IgD-negative memory B cell (primary cell): ENCODE data around the gene BSG. TPM values are rescaled to one million over a fixed set of nuclear protein-coding genes. Genes with fewer than 3 reads are reported as not detected.
A peak's percentile ranks its signal among the peaks of the same experiment; 100 is the strongest.

Experiments used
- H3K27ac Mint-ChIP-seq, 3 donors: one replicate each; pipeline ENCODE4 v1.8.0; 2020 to 2022; ENCODE audit warnings: mild to moderate bottlenecking in 3 of 3, mixed read lengths in 3 of 3, moderate library complexity in 1 of 3
- H3K27me3 Mint-ChIP-seq: one replicate; pipeline ENCODE4 v1.8.0; 2021; ENCODE audit warnings: mixed read lengths
- H3K36me3 Mint-ChIP-seq: one replicate; pipeline ENCODE4 v1.8.0; 2020; ENCODE audit warnings: mild to moderate bottlenecking, mixed read lengths
- H3K4me1 Mint-ChIP-seq, 3 donors: one replicate each; pipeline ENCODE4 v1.8.0; 2020 to 2022; ENCODE audit warnings: mixed read lengths in 3 of 3, mild to moderate bottlenecking in 1 of 3
- H3K4me3 Mint-ChIP-seq, 4 donors: one replicate each; pipeline ENCODE4 v1.8.0; 2020 to 2022; ENCODE audit warnings: mild to moderate bottlenecking in 4 of 4, mixed read lengths in 4 of 4, moderate library complexity in 3 of 4
- H3K9me3 Mint-ChIP-seq, 3 donors: one replicate each; pipeline ENCODE4 v1.8.0; 2020 to 2021; ENCODE audit warnings: mixed read lengths in 3 of 3, mild to moderate bottlenecking in 1 of 3
- polyA plus RNA-seq: library from polyadenylated mRNA; unstranded; fragments of 300-500 nt; fragmentation: Illumina TruSeq; gene quantifications from one replicate; pipeline ENCODE4 v1.2.3, GENCODE V29; 2021

BSG gene
- polyA plus RNA-seq, 1 donor from 2014 or later = 287 TPM

- no peaks in the 10 kb centered on the region for H3K36me3 Mint-ChIP-seq
- no peak overlapping the region for H3K4me3 Mint-ChIP-seq
- no peaks in the 10 kb centered on the region for H3K9me3 Mint-ChIP-seq
- peaks cover 2% of the 10 kb centered on the region for H3K27me3 Mint-ChIP-seq
- H3K4me1 Mint-ChIP-seq = peaks cover 5 to 10% (median 9%) of the 10 kb centered on the region in 3 donors
- H3K27ac Mint-ChIP-seq = no peak overlapping the region
Observed at GRCh38 chr19:609004-609346, 36.6 kb downstream of the BSG start.

GRCh38 chr19:610071-610800, 37.8 kb downstream of the BSG start:
- Mint-ChIP-seq H3K4me1 (peaks cover 5 to 10% (median 10%) of the 10 kb centered on the region in 3 donors), H3K27me3 (peaks cover 4% of the 10 kb centered on the region), H3K27ac (peak overlapping the region in 2 of 3 donors; percentile 84 to 90), H3K4me3 (peak overlapping the region; percentile 65 to 94 (median 87)), H3K36me3 (no peaks in the 10 kb centered on the region), H3K9me3 (no peaks in the 10 kb centered on the region)

DNA sequence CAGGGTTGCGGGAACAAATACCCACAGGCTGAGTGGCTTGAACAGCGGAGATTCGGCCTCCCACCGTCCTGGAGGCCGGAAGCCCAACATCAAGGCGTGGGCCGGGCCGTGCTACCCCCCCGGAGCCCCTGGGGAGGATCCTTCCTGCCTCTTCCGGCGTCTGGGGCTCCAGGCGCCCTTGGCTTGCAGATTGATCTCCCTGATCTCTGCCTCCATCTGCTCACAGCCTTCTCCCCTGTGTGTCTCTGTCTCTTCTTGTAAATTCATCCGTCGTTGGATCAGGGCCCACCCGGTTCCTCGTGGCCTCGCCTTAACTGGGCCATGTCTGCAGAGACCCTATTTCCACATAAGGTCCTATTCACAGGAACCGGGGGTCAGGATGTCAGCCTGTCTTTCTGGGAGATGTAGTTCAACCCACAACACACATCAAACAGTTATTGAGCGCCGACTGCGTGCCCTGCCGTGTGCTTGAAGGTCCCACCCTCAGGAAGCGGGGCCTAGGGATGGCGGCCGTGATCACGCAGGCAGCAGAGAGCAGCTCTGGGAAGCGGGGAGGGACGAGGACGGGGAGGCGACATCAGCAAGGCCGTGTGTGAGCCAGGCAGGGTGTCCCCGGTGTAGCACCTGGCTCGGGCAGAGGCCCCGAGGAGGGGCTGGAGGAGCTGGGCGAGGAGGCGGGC, 38.5 kb downstream of the BSG start:
- H3K36me3 Mint-ChIP-seq = no peaks in the 10 kb centered on the region
- peak overlapping the region; percentile 65 to 94 (median 87) for H3K4me3 Mint-ChIP-seq
- peaks cover 9% of the 10 kb centered on the region for H3K27me3 Mint-ChIP-seq
- H3K4me1 Mint-ChIP-seq = peaks cover 10 to 13% (median 13%) of the 10 kb centered on the region in 3 donors
- peak overlapping the region in 2 of 3 donors; percentile 84 to 90 for H3K27ac Mint-ChIP-seq
- H3K9me3 Mint-ChIP-seq = no peaks in the 10 kb centered on the region

DNA sequence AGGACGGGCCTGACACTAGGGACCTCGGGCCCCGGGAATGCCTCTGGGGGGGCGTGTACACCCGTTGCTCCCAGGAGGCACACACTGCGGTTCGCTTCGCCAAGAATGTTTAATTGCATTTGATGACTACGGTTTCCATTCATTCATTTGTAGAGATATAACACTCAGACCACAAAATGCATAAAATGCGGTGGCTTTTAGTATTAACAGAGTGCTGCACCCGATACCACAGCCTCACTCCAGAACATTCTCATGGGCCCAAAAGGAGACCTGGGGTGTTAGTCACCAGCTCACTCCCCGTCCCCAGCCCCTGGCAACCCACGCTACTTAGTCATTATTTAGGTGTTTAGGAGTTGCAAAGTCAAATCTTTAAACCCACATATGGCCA, 39.1 kb downstream of the BSG start:
- Mint-ChIP-seq H3K4me3 (peak overlapping the region; percentile 47 to 93 (median 73)), H3K4me1 (peaks cover 10 to 13% (median 13%) of the 10 kb centered on the region in 3 donors), H3K27ac (peak overlapping the region in 2 of 3 donors; percentile 84 to 90), H3K9me3 (no peaks in the 10 kb centered on the region), H3K27me3 (peaks cover 9% of the 10 kb centered on the region), H3K36me3 (no peaks in the 10 kb centered on the region)

DNA sequence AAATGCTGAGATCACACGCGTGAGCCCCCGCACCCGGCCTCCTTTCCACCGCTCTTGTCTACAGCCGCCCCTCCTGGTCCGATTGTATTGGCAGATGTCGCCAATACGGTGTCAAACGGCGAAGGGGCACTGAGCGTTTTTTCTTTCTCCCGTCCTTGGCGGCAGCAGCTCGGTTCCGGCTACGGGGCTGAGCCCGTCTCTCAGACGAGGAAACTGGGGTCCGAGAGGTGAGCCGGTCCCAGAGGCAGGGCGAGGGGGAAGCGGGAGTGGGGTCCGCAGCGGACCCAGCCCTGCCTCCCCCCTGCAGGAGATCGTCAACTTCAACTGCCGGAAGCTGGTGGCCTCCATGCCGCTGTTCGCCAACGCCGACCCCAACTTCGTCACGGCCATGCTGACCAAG, 40.5 kb downstream of the BSG start:
- no peak overlapping the region for H3K27ac Mint-ChIP-seq
- peaks cover 1% of the 10 kb centered on the region for H3K36me3 Mint-ChIP-seq

GRCh38 chr19:613732-614567, 41.6 kb downstream of the BSG start:
- Mint-ChIP-seq H3K27ac (peak overlapping the region in 1 of 3 donors; percentile 62), H3K4me1 (peaks cover 10 to 13% (median 13%) of the 10 kb centered on the region in 3 donors), H3K4me3 (peak overlapping the region in 2 of 4 donors; percentile 48 to 80)

More for the DNA sequence above, 40.5 kb downstream of the BSG start:
- H3K4me3 Mint-ChIP-seq = no peak overlapping the region
- H3K9me3 Mint-ChIP-seq = no peaks in the 10 kb centered on the region
- H3K4me1 Mint-ChIP-seq = peaks cover 10 to 13% (median 13%) of the 10 kb centered on the region in 3 donors
- peaks cover 9% of the 10 kb centered on the region for H3K27me3 Mint-ChIP-seq

GRCh38 chr19:615619-616018, 43.2 kb downstream of the BSG start:
- Mint-ChIP-seq H3K27ac (peak overlapping the region in 2 of 3 donors; percentile 60 to 89), H3K27me3 (peaks cover 9% of the 10 kb centered on the region), H3K9me3 (no peaks in the 10 kb centered on the region), H3K4me3 (peak overlapping the region in 3 of 4 donors; percentile 74 to 83 (median 82)), H3K4me1 (peaks cover 10 to 11% (median 11%) of the 10 kb centered on the region in 3 donors), H3K36me3 (peaks cover 6% of the 10 kb centered on the region)

More at GRCh38 chr19:613732-614567, 41.6 kb downstream of the BSG start:
- H3K36me3 Mint-ChIP-seq = peaks cover 4% of the 10 kb centered on the region
- peaks cover 9% of the 10 kb centered on the region for H3K27me3 Mint-ChIP-seq
- no peaks in the 10 kb centered on the region for H3K9me3 Mint-ChIP-seq

DNA sequence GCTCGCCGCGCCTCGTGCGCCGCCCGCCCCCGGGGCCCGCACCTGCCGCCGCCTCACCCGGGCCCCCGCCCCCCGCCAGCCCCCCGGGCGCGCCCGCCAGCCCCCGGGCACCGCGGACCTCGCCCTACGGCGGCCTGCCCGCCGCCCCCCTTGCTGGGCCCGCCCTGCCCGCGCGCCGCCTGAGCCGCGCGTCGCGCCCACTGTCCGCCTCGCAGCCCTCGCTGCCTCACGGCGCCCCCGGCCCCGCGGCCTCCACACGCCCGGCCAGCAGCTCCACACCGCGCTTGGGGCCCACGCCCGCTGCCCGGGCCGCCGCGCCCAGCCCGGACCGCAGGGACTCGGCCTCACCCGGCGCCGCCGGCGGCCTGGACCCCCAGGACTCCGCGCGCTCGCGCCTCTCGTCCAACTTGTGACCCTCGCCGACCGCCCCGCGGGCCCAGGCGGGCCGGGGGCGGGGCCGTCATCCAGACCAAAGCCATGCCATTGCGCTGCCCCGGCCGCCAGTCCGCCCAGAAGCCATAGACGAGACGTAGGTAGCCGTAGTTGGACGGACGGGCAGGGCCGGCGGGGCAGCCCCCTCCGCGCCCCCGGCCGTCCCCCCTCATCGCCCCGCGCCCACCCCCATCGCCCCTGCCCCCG, 43.8 kb downstream of the BSG start:
- Mint-ChIP-seq H3K27ac (no peak overlapping the region), H3K4me1 (peaks cover 5 to 8% (median 8%) of the 10 kb centered on the region in 3 donors), H3K9me3 (no peaks in the 10 kb centered on the region), H3K27me3 (peaks cover 7% of the 10 kb centered on the region), H3K4me3 (no peak overlapping the region), H3K36me3 (peaks cover 6% of the 10 kb centered on the region)

- peaks cover 4 to 6% (median 5%) of the 10 kb centered on the region in 3 donors for H3K4me1 Mint-ChIP-seq
- peak overlapping the region in 1 of 3 donors; percentile 57 for H3K27ac Mint-ChIP-seq
- H3K9me3 Mint-ChIP-seq = no peaks in the 10 kb centered on the region
- H3K27me3 Mint-ChIP-seq = peaks cover 6% of the 10 kb centered on the region
- peak overlapping the region in 1 of 4 donors; percentile 45 for H3K4me3 Mint-ChIP-seq
- H3K36me3 Mint-ChIP-seq = peaks cover 6% of the 10 kb centered on the region
Observed at GRCh38 chr19:616747-617526, 44.5 kb downstream of the BSG start.

DNA sequence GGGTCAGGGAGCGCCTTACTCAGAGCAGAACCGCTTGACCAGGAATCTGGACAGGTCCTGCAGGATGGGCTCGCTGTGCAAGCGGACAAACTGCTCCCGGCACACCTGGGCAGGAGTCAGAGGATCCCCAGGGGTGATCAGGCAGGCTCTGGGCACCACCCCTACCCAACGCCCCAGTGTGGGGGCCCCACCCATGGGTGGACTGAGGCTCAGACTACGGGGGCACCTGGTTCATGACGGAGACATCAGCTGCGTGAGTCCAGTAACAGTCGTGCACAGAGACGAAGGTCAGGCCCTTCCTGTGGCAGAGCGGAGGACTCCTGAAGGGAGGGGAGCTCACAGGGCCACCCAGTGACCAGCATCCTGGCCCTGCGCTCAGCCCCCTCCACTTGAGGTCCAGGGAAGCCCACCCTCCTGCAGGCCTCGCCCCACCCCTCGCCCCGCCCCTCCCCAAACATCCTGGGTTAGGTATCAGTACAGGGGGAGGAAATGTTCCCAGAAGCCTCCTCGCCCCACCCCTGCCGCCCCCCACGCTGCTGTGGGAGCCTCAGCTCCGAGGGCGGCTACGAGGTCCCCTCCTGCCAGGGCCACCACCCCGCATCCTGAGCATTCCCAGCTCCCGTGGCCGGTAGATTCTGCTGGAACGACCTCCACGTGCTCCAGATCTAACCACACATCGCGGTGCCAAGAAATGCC, 45.3 kb downstream of the BSG start:
- H3K4me1 Mint-ChIP-seq = peaks cover 3 to 5% (median 4%) of the 10 kb centered on the region in 3 donors
- H3K27ac Mint-ChIP-seq = no peak overlapping the region
- peaks cover 6% of the 10 kb centered on the region for H3K27me3 Mint-ChIP-seq
- H3K36me3 Mint-ChIP-seq = peaks cover 6% of the 10 kb centered on the region
- peak overlapping the region in 1 of 4 donors; percentile 45 for H3K4me3 Mint-ChIP-seq
- no peaks in the 10 kb centered on the region for H3K9me3 Mint-ChIP-seq

DNA sequence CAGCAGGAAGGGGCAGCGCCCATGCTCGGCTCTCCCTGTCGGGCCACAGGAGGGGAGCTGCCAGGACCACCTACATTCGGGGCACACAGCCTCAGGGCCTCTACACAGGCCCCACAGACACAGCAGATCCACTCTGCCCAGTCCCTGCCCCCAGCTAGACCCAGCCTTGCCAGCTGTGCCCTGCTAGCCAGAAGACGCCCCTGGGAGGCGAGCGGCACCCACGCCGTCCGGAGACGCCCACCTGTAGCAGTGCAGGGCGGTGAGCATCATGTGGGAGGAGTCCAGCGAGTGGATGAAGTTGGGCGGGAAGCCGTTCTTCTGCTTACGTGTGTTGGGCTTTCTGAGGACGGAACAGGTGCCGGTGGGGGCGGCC, 45.8 kb downstream of the BSG start:
- Mint-ChIP-seq H3K36me3 (peaks cover 6% of the 10 kb centered on the region), H3K4me1 (peaks cover 3 to 5% (median 4%) of the 10 kb centered on the region in 3 donors), H3K27me3 (peaks cover 6% of the 10 kb centered on the region), H3K4me3 (peak overlapping the region in 1 of 4 donors; percentile 45), H3K27ac (no peak overlapping the region), H3K9me3 (no peaks in the 10 kb centered on the region)

GRCh38 chr19:618674-619285, 46.4 kb downstream of the BSG start:
- Mint-ChIP-seq H3K9me3 (no peaks in the 10 kb centered on the region), H3K27me3 (peaks cover 6% of the 10 kb centered on the region), H3K36me3 (peaks cover 6% of the 10 kb centered on the region), H3K4me1 (peaks cover 3 to 5% (median 4%) of the 10 kb centered on the region in 3 donors), H3K4me3 (no peak overlapping the region), H3K27ac (no peak overlapping the region)
